Neural cell (in vitro differentiated cells): Measurements from ENCODE around the gene PKIB. TPM values are rescaled to one million over a fixed set of nuclear protein-coding genes. Genes with fewer than 3 reads are reported as not detected.

ENCODE experiments used
- H2AFZ ChIP-seq: fragments of 200-600, 300-800 bp; sonication (generic), shearing (Covaris generic); 2 replicates; pipeline ENCODE4 v1.6.0; 2014; ENCODE audit warnings: low read depth, mild to moderate bottlenecking, antibody characterized with exemption, low read length, moderate library complexity
- H3F3A ChIP-seq: fragments of 200-600 bp; shearing (Covaris generic); 2 replicates; pipeline ENCODE4 v1.6.1; 2016; ENCODE audit warnings: mild to moderate bottlenecking, moderate library complexity, mixed read lengths, antibody characterized with exemption, low read length; ENCODE audit not compliant: insufficient read depth, poor library complexity, severe bottlenecking
- H3K27ac ChIP-seq: fragments of 200-600, 300-800 bp; sonication (generic), shearing (Covaris generic); 2 replicates; pipeline ENCODE4 v1.5.1; 2014; ENCODE audit warnings: mild to moderate bottlenecking, low read length, moderate library complexity
- H3K27me3 ChIP-seq: fragments of 300-800, 200-600 bp; sonication (generic), shearing (Covaris generic); 2 replicates; pipeline ENCODE4 v1.6.0; 2014; ENCODE audit warnings: mild to moderate bottlenecking, low read depth, low read length, moderate library complexity; ENCODE audit not compliant: insufficient read depth
- H3K36me3 ChIP-seq: fragments of 300-800, 200-600 bp; sonication (generic), shearing (Covaris generic); 2 replicates; pipeline ENCODE4 v1.5.1; 2014; ENCODE audit warnings: mild to moderate bottlenecking, antibody characterized with exemption, low read length, moderate library complexity; ENCODE audit not compliant: insufficient read depth
- H3K4me2 ChIP-seq: fragments of 300-800, 200-600 bp; sonication (generic), shearing (Covaris generic); 2 replicates; pipeline ENCODE4 v1.6.0; 2014; ENCODE audit warnings: mild to moderate bottlenecking, low read length
- H3K4me3 ChIP-seq: fragments of 300-800, 200-600 bp; sonication (generic), shearing (Covaris generic); 2 replicates; pipeline ENCODE4 v1.5.1; 2014; ENCODE audit warnings: mild to moderate bottlenecking, low read length, moderate library complexity
- H3K79me2 ChIP-seq: fragments of 200-600 bp; shearing (Covaris generic); replicated peaks from 2 replicates; pipeline ENCODE4 v1.6.0; 2014; ENCODE audit warnings: mild to moderate bottlenecking, low read length, moderate library complexity; ENCODE audit not compliant: insufficient read depth
- H3K9ac ChIP-seq: fragments of 300-800, 200-600 bp; sonication (generic), shearing (Covaris generic); 2 replicates; pipeline ENCODE4 v1.6.1; 2016; ENCODE audit warnings: mild to moderate bottlenecking, low read length, mixed read lengths
- H3K9me2 ChIP-seq: fragments of 200-600 bp; shearing (Covaris generic); 2 replicates; pipeline ENCODE4 v1.6.1; 2016; ENCODE audit warnings: mild to moderate bottlenecking, low read length, mixed read lengths; ENCODE audit not compliant: insufficient read depth
- H3K9me3 ChIP-seq: fragments of 200-600, 300-800 bp; sonication (generic), shearing (Covaris generic); 2 replicates; pipeline ENCODE4 v1.6.1; 2016; ENCODE audit warnings: mild to moderate bottlenecking, mixed run types, low read length, moderate library complexity, mixed read lengths
- H4K20me1 ChIP-seq: fragments of 200-600 bp; shearing (Covaris generic); 2 replicates; pipeline ENCODE4 v1.6.1; 2016; ENCODE audit warnings: mild to moderate bottlenecking, mixed run types; ENCODE audit not compliant: insufficient read depth
- CTCF ChIP-seq: fragments of 450-650 bp; IDR thresholded peaks from 2 replicates; pipeline ENCODE4 v1.5.1; 2014; ENCODE audit warnings: antibody characterized with exemption, mild to moderate bottlenecking, moderate library complexity; ENCODE audit not compliant: poor library complexity, severe bottlenecking
- EP300 ChIP-seq: fragments of 450-650 bp; conservative IDR thresholded peaks from 2 replicates; pipeline ENCODE4 v1.6.1; 2014; ENCODE audit warnings: antibody characterized with exemption, mild to moderate bottlenecking, moderate library complexity; ENCODE audit not compliant: poor library complexity, severe bottlenecking
- EZH2 ChIP-seq: fragments of 200-600, 300-800 bp; shearing (Covaris generic), sonication (generic); IDR thresholded peaks from 2 replicates; pipeline ENCODE4 v1.6.1; 2014; ENCODE audit warnings: antibody characterized with exemption, low read length, borderline replicate concordance, mild to moderate bottlenecking; ENCODE audit not compliant: insufficient read depth, poor library complexity, severe bottlenecking
- MXI1 ChIP-seq: fragments of 450-650 bp; conservative IDR thresholded peaks from 2 replicates; pipeline ENCODE4 v1.6.1; 2014; ENCODE audit warnings: antibody characterized with exemption, mild to moderate bottlenecking; ENCODE audit not compliant: poor library complexity, severe bottlenecking
- POLR2AphosphoS5 ChIP-seq: IDR thresholded peaks from 2 replicates; pipeline ENCODE4 v1.6.1; 2012
- RAD21 ChIP-seq: fragments of 450-650 bp; conservative IDR thresholded peaks from 2 replicates; pipeline ENCODE4 v1.6.1; 2014; ENCODE audit warnings: antibody characterized with exemption, mild to moderate bottlenecking, moderate library complexity
- REST ChIP-seq: IDR thresholded peaks from 2 replicates; pipeline ENCODE4 v1.6.1; 2012; ENCODE audit warnings: borderline replicate concordance
- SMC3 ChIP-seq: fragments of 450-650 bp; conservative IDR thresholded peaks from 2 replicates; pipeline ENCODE4 v1.6.1; 2014; ENCODE audit warnings: antibody characterized with exemption, mild to moderate bottlenecking, moderate library complexity; ENCODE audit not compliant: poor library complexity
- TAF1 ChIP-seq: IDR thresholded peaks from 2 replicates; pipeline ENCODE4 v1.6.1; 2012; ENCODE audit warnings: low read depth
- polyA plus RNA-seq: library from polyadenylated mRNA; depleted of rRNA; stranded (reverse); fragments of >200 nt; gene quantifications from 2 replicates; pipeline ENCODE4 v1.2.3, GENCODE V29; 2014

PKIB gene
- polyA plus RNA-seq, 1 donor from 2014 or later = 22.8 TPM

GRCh38 chr6:122692807-122693580 is 82.8 kb downstream of the PKIB start:
- H3K79me2 ChIP-seq = no peaks in the 10 kb centered on the region
- H3K27ac ChIP-seq = no peak overlapping the region
- no peaks in the 10 kb centered on the region for H3F3A ChIP-seq
- H3K36me3 ChIP-seq = no peaks in the 10 kb centered on the region
- no peaks in the 10 kb centered on the region for H3K9me3 ChIP-seq
- no peaks in the 10 kb centered on the region for H3K27me3 ChIP-seq
- H3K4me3 ChIP-seq = no peak overlapping the region
- no peak overlapping the region for H3K9ac ChIP-seq
- no peak overlapping the region for H3K4me2 ChIP-seq
- no peaks in the 10 kb centered on the region for H3K9me2 ChIP-seq
- TF ChIP-seq POLR2AphosphoS5 = no peak
- no peak for TF ChIP-seq RAD21
- TF ChIP-seq SMC3 = no peak
- no peak for TF ChIP-seq EZH2
- no peak for TF ChIP-seq EP300
- TF ChIP-seq CTCF = no peak
- TF ChIP-seq TAF1 = no peak
- no peak for TF ChIP-seq REST
- TF ChIP-seq MXI1 = no peak
- H4K20me1 ChIP-seq = no peaks in the 10 kb centered on the region
- H2AFZ ChIP-seq = no peak overlapping the region

DNA sequence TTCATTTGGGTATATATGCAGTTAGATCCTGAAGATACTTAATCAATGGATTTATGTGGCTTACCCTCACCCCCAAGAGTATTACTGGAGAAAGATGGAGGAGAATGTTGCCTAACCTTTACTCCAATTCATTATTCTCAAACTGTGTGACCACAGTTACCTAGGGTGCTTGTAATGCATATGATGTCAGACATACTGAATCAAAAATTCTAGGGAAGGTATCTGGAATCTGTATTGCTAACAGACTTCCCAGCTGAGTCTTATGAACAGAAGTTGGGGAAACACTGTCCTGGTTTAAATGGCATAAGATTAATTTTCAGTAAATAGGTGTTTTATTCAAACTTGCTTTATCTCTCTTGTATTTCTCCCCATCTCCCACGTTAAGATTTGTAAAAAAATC is 83.9 kb downstream of the PKIB start:
- H3K4me2 ChIP-seq = no peak overlapping the region
- no peak overlapping the region for H2AFZ ChIP-seq
- no peak overlapping the region for H3K9ac ChIP-seq
- H3F3A ChIP-seq = no peaks in the 10 kb centered on the region
- no peaks in the 10 kb centered on the region for H3K36me3 ChIP-seq
- no peaks in the 10 kb centered on the region for H3K9me3 ChIP-seq
- no peak overlapping the region for H3K27ac ChIP-seq
- no peaks in the 10 kb centered on the region for H3K9me2 ChIP-seq
- TF ChIP-seq POLR2AphosphoS5 (no peak), REST (no peak), MXI1 (no peak), CTCF (no peak), RAD21 (no peak), SMC3 (no peak), TAF1 (no peak), EZH2 (no peak), EP300 (no peak)
- no peaks in the 10 kb centered on the region for H3K79me2 ChIP-seq
- H4K20me1 ChIP-seq = no peaks in the 10 kb centered on the region
- no peaks in the 10 kb centered on the region for H3K27me3 ChIP-seq
- H3K4me3 ChIP-seq = no peak overlapping the region
